Stimulated activated CD8-positive, alpha-beta memory T cell treated with anti-CD3 and anti-CD28 coated beads, Interleukin-4, amount 100 ng/mL, for 24 hours (primary cell): ENCODE data around the gene MAP2K4.

Experiments
- DNase-seq: peaks from one replicate; pipeline ENCODE4 v3.0.0-alpha.2; 2020; ENCODE audit warnings: low read depth

The MAP2K4 gene

DNA sequence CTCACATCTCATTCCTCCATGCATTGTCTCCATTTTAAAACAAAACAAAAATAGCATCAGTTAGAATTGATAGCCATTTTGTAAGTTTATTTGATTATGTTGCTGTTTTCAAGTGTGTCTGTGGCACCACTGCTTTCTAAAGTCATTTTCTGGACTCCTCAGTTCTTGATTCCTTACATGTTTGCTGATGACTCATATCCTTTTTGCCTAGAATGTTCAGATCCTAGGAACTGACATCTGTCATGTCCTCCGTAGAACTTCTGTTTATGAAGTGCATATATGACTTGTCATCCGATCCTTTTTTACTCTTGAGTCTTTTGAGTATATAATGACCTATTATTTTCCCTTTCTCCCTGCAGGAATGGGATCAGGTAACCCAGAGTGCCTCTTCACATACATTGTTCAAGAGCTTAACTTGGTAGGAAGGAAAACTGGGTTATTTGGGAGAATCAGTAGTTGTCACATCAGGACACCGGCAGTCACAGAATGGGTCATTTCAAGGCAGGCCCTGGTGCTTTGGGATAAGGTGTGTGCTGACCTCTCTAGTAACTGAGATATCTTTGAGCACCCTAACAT, 69.2 kb downstream of the MAP2K4 start:
- no peak for DNase-seq

DNA sequence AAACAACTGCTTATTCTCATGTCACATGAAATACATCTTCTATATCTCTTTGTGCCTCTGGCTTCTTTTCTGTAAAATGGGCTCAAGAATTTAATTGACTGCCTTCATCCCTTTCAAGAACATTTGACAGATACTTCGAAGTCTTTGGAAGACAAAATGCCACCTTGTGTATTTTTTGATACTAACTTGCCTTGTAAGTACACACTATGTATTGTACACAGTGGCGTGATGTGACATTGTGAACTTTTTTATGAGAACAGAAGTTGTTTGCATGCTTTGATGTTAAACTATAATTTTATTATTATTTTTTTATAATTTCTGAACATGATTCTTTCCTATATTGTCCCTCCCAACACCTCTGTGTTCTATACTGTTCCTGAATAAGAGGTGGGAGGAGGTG, 73.7 kb downstream of the MAP2K4 start:
- no peak for DNase-seq

DNA sequence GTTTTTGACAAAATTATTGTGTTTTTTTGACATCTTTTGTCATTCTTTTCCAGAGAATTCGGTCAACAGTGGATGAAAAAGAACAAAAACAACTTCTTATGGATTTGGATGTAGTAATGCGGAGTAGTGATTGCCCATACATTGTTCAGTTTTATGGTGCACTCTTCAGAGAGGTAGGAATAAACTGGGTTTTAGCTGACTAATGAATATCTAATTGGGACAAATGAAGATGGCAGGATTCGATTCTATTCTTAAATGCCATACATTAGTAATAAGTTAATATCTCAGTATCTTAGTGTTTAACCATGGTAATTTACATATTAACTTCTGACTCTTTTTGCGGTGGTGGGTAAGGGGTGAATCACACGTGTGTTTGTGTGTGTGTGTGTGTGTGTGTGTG, 74.8 kb downstream of the MAP2K4 start:
- no peak for DNase-seq

DNA sequence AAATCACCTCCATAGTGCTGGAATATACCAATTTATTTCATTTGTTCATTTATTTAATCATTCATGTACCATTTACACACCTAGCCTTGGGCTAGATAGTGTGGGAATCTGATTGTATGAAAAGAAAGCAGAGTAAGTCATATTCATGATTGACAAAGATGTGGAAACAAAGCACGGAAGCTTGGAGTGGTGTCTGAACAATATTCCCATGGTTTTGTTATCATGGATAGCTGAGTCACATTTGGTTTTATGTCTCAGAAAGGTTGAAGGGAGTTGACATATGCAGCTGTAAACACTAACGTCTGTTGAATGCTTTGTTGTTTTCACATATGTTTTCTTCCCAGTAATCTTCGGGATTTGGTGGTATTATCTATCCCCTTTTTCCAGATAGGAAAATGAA, 76.6 kb downstream of the MAP2K4 start:
- DNase-seq: no peak

DNA sequence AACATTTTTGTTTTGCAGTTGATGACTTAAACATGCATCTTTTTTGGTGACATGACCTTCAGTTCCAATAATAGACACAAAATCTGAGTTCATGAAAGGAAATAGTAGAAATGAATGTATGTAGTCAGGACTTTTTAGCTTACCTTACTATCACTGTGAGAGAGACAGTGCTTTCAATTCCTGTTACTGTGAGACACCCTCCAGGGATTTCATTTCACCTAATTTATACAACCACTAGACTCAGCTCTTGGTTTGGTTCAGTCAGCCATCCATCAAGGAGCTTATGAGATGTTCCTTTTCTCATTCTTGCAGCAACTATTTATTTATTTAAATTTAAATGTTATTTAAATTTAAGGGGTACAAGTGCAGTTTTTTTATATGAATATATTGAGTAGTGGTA, 77.9 kb downstream of the MAP2K4 start:
- no peak for DNase-seq

DNA sequence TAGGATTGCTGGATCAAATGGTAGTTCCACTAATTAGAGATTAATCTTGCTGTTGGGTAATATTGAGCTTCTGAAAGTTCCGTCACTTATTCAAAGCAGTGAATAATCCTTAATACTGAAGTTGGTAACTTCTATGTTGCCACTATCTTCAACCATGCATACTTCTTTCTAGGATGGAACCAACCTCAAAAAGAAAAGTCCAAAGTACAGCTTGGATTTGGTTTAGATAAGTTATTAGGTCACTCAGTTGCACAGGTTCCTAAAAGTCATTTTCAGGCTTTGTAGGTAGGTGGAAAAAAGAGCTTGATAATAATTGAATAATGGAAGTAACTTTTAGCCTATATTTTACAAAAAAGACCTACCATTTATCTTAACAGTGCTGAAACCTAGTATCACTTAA, 78.7 kb downstream of the MAP2K4 start:
- no peak for DNase-seq

DNA sequence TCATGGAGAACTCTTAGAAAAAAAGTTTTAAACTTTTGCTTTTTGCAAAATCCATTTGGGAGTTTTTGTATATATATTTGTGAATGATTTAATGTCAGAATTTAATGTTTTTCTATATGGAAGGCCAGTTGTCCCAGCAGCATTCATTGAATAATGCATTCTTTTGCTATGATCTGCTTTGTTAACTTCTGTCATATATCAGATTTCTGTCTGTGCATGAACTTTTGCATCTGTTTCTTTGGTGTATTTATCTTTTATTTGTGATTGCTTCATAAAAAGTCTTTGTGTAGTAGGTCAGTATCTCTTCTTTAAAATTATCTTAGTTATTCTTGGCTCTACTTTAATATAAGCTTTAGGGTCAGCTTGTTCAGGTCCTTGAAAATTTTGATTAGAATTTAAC, 84.2 kb downstream of the MAP2K4 start:
- DNase-seq: no peak

DNA sequence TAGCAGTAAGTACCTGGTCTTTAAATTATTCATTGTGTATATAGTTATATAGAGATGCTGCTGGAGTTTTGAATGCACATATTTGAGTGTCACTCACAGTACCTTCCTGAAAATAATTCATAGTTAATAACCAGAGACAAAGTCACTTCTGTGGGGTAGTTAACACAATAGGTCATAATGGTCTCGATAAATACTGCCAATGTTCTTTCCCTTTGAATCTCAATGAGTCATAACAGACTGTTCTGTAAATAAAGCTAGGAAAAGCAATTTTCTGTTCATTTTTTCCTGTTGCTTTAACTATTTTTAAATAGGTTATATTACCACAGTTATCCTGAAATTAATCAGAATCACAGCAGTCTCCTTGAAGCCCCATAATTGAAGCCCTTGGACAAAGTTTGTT, 87.2 kb downstream of the MAP2K4 start:
- DNase-seq: no peak

DNA sequence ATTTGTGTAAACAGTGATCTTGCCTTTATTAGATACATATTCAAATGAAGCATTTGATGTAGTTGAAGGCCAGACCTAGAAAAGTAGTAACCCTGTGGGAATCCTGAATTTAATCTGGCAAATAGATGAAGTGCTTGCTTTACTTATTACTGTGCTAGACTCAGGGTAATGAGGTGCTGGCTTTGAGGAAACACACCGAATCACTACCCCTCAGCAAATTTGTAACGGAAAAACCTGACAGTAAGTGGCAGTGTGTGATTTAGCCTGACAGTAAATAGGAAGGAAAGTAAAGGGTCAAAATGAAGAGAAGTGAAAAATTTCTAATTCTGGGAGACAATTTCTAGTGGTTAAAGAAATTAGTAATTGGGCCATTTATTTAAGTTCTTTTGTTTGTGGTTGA, 90.2 kb downstream of the MAP2K4 start:
- no peak for DNase-seq

DNA sequence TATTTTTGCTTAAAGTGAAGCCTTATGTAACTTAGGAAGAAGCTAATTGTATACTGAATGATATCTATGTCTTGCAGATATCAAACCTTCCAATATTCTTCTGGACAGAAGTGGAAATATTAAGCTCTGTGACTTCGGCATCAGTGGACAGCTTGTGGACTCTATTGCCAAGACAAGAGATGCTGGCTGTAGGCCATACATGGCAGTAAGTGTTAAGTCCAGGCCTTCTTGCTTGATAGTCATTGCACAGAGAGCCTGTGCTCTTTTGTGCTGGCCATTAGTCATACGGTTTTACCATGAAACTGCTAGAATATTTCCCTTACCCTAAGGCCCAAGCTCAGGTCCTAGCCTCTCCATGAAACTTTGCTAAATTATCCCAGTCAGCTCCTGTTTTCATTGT, 92.5 kb downstream of the MAP2K4 start:
- DNase-seq: no peak

- no peak for DNase-seq
Observed at GRCh38 chr17:12114686-12115418, 94.2 kb downstream of the MAP2K4 start.

DNA sequence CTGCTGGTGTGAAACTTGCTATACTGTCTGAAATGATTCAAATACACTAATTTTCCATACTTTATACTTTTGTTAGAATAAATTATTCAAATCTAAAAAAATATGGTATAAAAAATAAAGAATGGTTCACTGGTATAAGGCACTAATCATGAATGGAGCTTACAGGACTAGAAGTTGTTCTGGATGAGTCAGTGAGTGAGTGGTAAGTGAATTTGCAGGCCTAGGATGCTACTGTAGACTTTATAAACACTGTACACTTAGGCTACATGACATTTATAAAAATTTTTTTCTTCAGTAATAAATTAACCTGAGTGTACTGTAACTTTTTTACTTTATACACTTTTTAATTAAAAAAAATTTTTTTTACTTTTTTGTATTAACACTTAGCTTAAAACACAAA, 95.5 kb downstream of the MAP2K4 start:
- DNase-seq: no peak

GRCh38 chr17:12118617-12119016, 97.9 kb downstream of the MAP2K4 start:
- no peak for DNase-seq

GRCh38 chr17:12122075-12122474, 101.4 kb downstream of the MAP2K4 start:
- no peak for DNase-seq

GRCh38 chr17:12127177-12127576, 106.5 kb downstream of the MAP2K4 start:
- no peak for DNase-seq

GRCh38 chr17:12127667-12128066, 107.0 kb downstream of the MAP2K4 start:
- no peak for DNase-seq

DNA sequence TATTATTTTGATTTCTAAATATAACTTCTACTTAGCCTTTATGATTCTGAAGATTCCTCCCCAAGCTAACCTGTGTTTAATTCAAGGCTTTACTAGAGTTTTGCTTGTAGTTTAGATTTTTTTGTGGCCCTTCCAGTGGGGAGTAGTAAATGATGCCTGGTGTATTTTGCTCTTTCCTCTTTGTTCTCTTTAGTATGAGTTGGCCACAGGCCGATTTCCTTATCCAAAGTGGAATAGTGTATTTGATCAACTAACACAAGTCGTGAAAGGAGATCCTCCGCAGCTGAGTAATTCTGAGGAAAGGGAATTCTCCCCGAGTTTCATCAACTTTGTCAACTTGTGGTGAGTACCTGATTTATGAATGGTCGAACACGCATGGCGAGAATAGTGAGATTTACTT, 108.3 kb downstream of the MAP2K4 start:
- DNase-seq: no peak

DNA sequence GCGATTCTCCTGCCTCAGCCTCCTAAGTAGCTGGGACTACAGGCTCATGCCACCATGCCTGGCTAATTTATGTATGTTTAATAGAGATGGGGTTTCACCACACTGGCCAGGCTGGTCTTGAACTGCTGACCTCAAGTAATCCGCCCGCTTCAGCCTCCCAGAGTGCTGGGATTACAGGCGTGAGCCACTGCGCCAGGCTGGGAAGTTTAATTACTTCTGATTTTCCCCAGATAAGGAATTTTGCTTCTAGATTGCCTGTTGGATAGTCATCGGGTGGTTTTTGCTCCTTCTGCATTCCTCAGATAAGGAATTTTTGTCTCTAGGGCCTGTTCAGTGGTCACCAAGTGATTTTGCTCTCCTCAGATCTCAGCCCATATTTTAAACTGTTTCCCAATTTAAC, 112.5 kb downstream of the MAP2K4 start:
- DNase-seq: no peak

GRCh38 chr17:12134101-12134500, 113.4 kb downstream of the MAP2K4 start:
- no peak for DNase-seq

DNA sequence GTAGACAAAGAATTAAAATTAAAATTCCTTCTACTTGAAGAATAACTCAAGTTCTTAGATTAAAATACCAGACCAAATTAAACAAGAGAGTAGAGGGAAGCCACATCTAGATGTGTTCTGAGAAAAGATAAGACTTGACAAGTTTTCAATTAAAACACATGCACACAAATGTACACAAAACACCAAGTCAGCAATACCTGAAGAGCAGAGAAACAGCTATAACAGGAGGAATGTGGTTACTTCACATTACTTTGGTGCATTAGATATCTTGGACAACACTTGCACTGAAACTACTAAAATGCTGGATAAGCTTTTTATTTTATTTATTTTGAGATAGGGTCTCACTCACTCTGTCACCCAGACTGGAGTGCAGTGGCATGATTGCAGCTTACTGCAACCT, 113.9 kb downstream of the MAP2K4 start:
- no peak for DNase-seq

DNA sequence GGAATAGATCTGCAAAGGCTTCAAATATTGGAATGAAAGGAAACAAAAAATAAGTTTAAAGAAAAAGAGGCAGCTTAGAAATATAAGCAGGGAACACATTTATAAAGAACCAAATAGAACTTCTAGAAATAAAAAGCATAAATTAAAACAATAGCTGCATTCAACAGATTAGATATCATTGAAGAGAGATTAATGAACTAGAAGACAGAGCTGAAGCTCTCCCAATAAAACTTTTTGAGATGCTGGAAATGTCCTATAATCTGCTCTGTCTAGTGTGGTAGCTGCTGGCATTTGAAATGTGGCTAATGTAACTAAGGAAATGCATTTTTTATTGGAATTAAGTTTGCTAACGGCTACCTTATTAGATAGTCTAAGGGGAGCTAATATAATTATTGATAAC, 115.6 kb downstream of the MAP2K4 start:
- DNase-seq: no peak

- DNase-seq: no peak
Observed at GRCh38 chr17:12136646-12137045, 116.0 kb downstream of the MAP2K4 start.

DNA sequence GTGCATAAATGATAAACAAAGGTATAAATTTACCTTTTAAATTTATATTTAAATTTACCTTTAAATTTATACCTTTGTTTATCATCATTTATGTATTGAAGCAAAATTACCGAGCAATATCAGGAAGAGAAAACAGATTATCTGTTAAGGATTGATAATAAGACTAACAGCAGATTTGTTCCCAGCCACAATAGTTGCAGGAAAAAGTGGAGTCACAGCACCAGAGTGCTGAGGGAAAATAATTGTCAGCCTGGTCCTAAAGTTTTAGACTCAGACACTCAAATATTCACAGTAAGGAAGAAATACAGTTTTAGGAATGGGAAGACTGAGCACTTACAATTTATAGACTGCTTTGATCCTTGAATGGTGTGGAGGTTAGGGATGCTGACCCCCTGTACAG, 117.2 kb downstream of the MAP2K4 start:
- no peak for DNase-seq

DNA sequence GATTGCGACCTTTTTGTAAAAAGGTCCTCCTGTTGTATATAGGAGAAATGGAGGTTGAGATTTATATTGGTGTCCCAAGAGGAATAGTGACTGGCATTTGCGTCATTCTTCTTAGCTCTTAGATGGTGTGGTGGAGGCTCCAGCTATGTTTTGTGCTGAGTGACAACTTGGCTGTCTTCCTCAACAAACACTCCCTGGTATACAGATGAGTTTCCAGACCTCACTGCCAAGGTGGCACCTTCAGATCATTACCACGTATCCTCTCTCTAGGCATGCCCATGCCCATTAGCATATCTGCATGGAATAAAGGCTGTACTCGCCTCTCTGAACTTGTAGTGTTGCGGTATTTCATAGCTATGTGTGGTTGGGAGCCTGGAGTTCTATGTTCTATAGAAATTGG, 120.0 kb downstream of the MAP2K4 start:
- no peak for DNase-seq
